HCT116 (cell line): Measurements from ENCODE around the gene TMEM232. TPM values are rescaled to one million over a fixed set of nuclear protein-coding genes. Genes with fewer than 3 reads are reported as not detected.

Experiments used
- ATAC-seq: fragments of 200-7000 bp; cut with Tn5 transposase; 2 replicates; pipeline ENCODE4 v1.9.1; 2020; ENCODE audit warnings: mild to moderate bottlenecking, moderate library complexity
- BruUV-seq: library from RNA; stranded (reverse); fragments of 400-500 nt; replicated peaks from 2 replicates; lab custom pipeline; 2021; lab: Mats Ljungman, UMichigan
- CTCF ChIA-PET: fragments of 300-600 bp; sonication (Branson Sonifier 250); formaldehyde crosslinking; loops from one replicate; lab custom pipeline; 2021; ENCODE audit warnings: antibody characterized with exemption; lab: Charles Lee
- POLR2A ChIA-PET: fragments of 300-600, 350-600 bp; sonication (Branson Sonifier 250); formaldehyde crosslinking; loops from one replicate; lab custom pipeline; 2021; ENCODE audit warnings: antibody characterized with exemption; lab: Charles Lee
- RAD21 ChIA-PET, 2 experiments: fragments of 300-600 bp; sonication (Branson Sonifier 250); formaldehyde crosslinking; loops; one replicate each; lab custom pipeline; 2023; ENCODE audit warnings: low total read pairs in 2 of 2; ENCODE audit not compliant: uncharacterized antibody in 2 of 2, unreplicated experiment in 2 of 2, low non-redundant PET in 1 of 2; lab: Charles Lee
- DNase-seq: peaks from one replicate; pipeline ENCODE4 v3.0.0-alpha.2; 2010; ENCODE audit warnings: low read depth, low spot score
- H2AFZ ChIP-seq: fragments of 200-600 bp; shearing (Covaris generic), sonication (generic); 2 replicates; pipeline ENCODE4 v1.6.1; 2017; ENCODE audit warnings: low read depth, mixed run types, mixed read lengths, antibody characterized with exemption, low read length; ENCODE audit not compliant: poor library complexity, severe bottlenecking
- H3K27ac ChIP-seq: 2 replicates; pipeline ENCODE4 v1.5.1; 2012; ENCODE audit warnings: low read depth, low read length
- H3K27me3 ChIP-seq: fragments of 200-600 bp; sonication (generic); 2 replicates; pipeline ENCODE4 v1.6.1; 2016; ENCODE audit warnings: mixed run types, low read length, mixed read lengths; ENCODE audit not compliant: insufficient read depth
- H3K36me3 ChIP-seq, 2 experiments: fragments of 200-500 bp in 1 of 2; fragments of 200-600 bp in 1 of 2; sonication (Bioruptor generic) in 1 of 2; sonication (generic) in 1 of 2; 2 replicates each; pipeline versions ENCODE4 v1.5.1 to v1.6.1; 2014 to 2016; ENCODE audit warnings: low read length in 2 of 2, inconsistent platforms in 1 of 2, mixed read lengths in 1 of 2, mixed run types in 1 of 2; ENCODE audit not compliant: insufficient read depth in 2 of 2, control insufficient read depth in 1 of 2
- H3K4me1 ChIP-seq, 2 experiments: fragments of 200-600 bp in 1 of 2; sonication (generic) in 1 of 2; 2 replicates each; pipeline versions ENCODE4 v1.5.1 to v1.6.1; 2012 to 2017; ENCODE audit warnings: low read length in 2 of 2, inconsistent platforms in 1 of 2, mild to moderate bottlenecking in 1 of 2, mixed read lengths in 1 of 2, mixed run types in 1 of 2, moderate library complexity in 1 of 2; ENCODE audit not compliant: insufficient read depth in 2 of 2, control insufficient read depth in 1 of 2
- H3K4me2 ChIP-seq: fragments of 200-600 bp; sonication (generic); 2 replicates; pipeline ENCODE4 v1.6.1; 2017; ENCODE audit warnings: mixed run types, low read length, mixed read lengths
- H3K4me3 ChIP-seq, 2 experiments: fragments of 200-600 bp in 1 of 2; sonication (generic) in 1 of 2; replicated peaks in 1 of 2; 2 replicates each; pipeline ENCODE4 v1.5.1; 2011 to 2016; ENCODE audit warnings: low read length in 2 of 2, control low read depth in 1 of 2, low read depth in 1 of 2, mild to moderate bottlenecking in 1 of 2, mixed read lengths in 1 of 2, mixed run types in 1 of 2
- H3K79me2 ChIP-seq: fragments of 200-600 bp; sonication (generic); 2 replicates; pipeline ENCODE4 v1.6.1; 2017; ENCODE audit warnings: mild to moderate bottlenecking, mixed run types, low read length, moderate library complexity, mixed read lengths; ENCODE audit not compliant: insufficient read depth
- H3K9ac ChIP-seq: fragments of 200-600 bp; sonication (generic); 2 replicates; pipeline ENCODE4 v1.6.1; 2016; ENCODE audit warnings: low read length, mixed read lengths
- H3K9me2 ChIP-seq: fragments of 200-600 bp; sonication (generic), shearing (Covaris generic); 2 replicates; pipeline ENCODE4 v1.6.1; 2017; ENCODE audit warnings: mixed run types, mild to moderate bottlenecking, moderate library complexity; ENCODE audit not compliant: insufficient read depth
- H3K9me3 ChIP-seq, 2 experiments: fragments of 200-500 bp in 1 of 2; fragments of 200-600 bp in 1 of 2; sonication (Bioruptor generic) in 1 of 2; sonication (generic) in 1 of 2; 2 replicates each; pipeline ENCODE4 v1.6.1; 2014 to 2017; ENCODE audit warnings: low read length in 2 of 2, mixed read lengths in 2 of 2, inconsistent platforms in 1 of 2, low read depth in 1 of 2, mild to moderate bottlenecking in 1 of 2, mixed run types in 1 of 2, moderate library complexity in 1 of 2; ENCODE audit not compliant: control insufficient read depth in 1 of 2, insufficient read depth in 1 of 2
- H4K20me1 ChIP-seq: fragments of 200-600 bp; sonication (generic), shearing (Covaris generic); 2 replicates; pipeline ENCODE4 v1.6.1; 2017; ENCODE audit warnings: mixed run types, mild to moderate bottlenecking, moderate library complexity; ENCODE audit not compliant: insufficient read depth
- CBX3 ChIP-seq: IDR thresholded peaks from 2 replicates; pipeline ENCODE4 v1.6.1; 2012; ENCODE audit warnings: low read depth
- EZH2 ChIP-seq: fragments of 200-600 bp; sonication (generic); IDR thresholded peaks from 2 replicates; pipeline ENCODE4 v1.6.1; 2017; ENCODE audit warnings: antibody characterized with exemption, mixed run types
- EZH2phosphoT487 ChIP-seq: fragments of 200-600 bp; IDR thresholded peaks from 2 replicates; pipeline ENCODE4 v1.6.1; 2018; ENCODE audit warnings: antibody characterized with exemption, borderline replicate concordance
- POLR2A ChIP-seq: IDR thresholded peaks from 2 replicates; pipeline ENCODE4 v1.7.0; 2011; ENCODE audit warnings: borderline replicate concordance; ENCODE audit not compliant: insufficient read depth, insufficient read length; ENCODE audit errors: extremely low read depth
- ZFX ChIP-seq: fragments of 450-650 bp; IDR thresholded peaks from 2 replicates; pipeline ENCODE4 v1.6.1; 2017
- ZNF274 ChIP-seq: fragments of 200-500 bp; sonication (Bioruptor generic); IDR thresholded peaks from 2 replicates; pipeline ENCODE4 v1.6.1; 2014; ENCODE audit warnings: mild to moderate bottlenecking, low read depth, low read length, inconsistent platforms
- intact Hi-C: fragments of 100-400 bp; cut with micrococcal nuclease; formaldehyde crosslinking; loops from 2 replicates; pipeline ENCODE4 v1.10.0; 2022
- total RNA-seq: library from RNA; stranded (reverse); gene quantifications from one replicate; pipeline ENCODE4 v1.2.1, GENCODE V29; 2021; ENCODE audit not compliant: unreplicated experiment
- TF ChIP-seq, protein P1 (sequence below): IDR thresholded peaks from 2 replicates; pipeline ENCODE4 v1.6.1; 2012

The TMEM232 gene
- total RNA-seq, 1 experiment from 2014 or later, result 1.2 TPM

DNA sequence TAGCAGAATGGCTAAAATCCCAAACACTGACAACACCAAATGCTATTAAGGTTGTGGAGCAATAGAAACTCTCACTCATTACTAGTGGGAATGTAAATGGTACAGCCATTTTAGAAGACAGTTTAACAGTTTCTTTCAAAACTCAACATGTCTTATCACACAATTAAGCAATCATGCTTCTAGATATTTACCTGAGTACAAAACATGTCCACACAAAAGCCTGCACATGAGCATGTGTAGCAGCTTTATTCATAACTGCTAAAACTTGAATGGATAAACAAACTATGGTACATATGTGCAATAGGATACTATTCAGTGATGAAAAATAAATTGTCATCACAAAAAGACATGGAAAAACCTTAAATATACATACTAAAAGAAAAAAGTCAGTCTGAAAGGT is 43.8 kb upstream of the TMEM232 start:
- Histone ChIP-seq H3K4me2 (no peak overlapping the region), H3K79me2 (no peaks in the 10 kb centered on the region), H4K20me1 (no peaks in the 10 kb centered on the region; the same call in 1 of the 2 replicates), H3K36me3 (no peaks in the 10 kb centered on the region), H3K9me2 (0 out of 2 replicates have a peak, but pooled peaks cover 4% of the 10 kb centered on the region), H3K4me3 (no peak overlapping the region), H3K27me3 (no peaks in the 10 kb centered on the region), H3K9ac (no peak overlapping the region), H3K9me3 (no peaks in the 10 kb centered on the region), H3K4me1 (no peaks in the 10 kb centered on the region), H2AFZ (no peak overlapping the region), H3K27ac (no peak overlapping the region)
- no peak for TF ChIP-seq ZFX
- DNase-seq (no peak), ATAC-seq (no peak)
- RAD21 ChIA-PET, result no interaction called here
- POLR2A ChIA-PET, result no interaction called here
- no TSS peak for BruUV-seq
- intact Hi-C loops, result no loop called here
- CTCF ChIA-PET, result no interaction called here

DNA sequence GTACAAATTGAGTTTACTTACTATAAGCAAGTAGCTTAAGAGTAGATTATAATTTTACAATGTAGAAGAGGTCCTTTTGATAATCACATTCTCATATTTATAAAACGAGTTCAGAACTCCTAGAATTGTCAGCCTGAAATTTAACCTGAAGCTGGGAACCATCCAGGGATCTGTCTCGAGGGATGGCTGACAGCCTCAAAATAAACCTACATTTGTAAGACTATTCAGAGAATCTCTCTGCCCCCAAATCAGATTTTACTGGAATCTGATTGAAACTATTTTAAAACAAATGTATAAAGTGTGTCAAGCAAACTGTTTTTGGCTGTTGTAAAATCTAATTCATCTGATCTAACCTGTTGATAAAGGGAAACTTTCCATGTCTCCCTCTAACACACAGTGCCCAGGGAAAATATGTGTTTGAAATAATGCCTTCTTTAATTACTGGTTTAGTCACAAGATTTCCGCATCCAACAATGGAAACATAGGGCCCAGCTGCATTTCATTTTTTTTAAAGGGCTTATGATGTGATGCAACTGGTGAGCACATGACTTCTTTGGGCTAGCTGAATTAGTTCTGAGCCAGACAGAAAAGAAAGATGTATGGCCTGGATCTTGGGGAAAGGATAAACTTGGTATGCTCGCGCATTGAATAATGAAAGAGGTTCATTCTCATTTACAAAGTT is 42.7 kb upstream of the TMEM232 start:
- ATAC-seq, result no peak
- ChIA-PET POLR2A (no interaction called here), CTCF (no interaction called here), RAD21 (no interaction called here)
- Histone ChIP-seq H3K36me3 (no peaks in the 10 kb centered on the region), H3K9me3 (no peaks in the 10 kb centered on the region), H3K27ac (no peak overlapping the region), H3K9me2 (0 out of 2 replicates have a peak, but pooled peaks cover 4% of the 10 kb centered on the region), H3K4me3 (no peak overlapping the region), H3K9ac (no peak overlapping the region), H3K4me1 (no peaks in the 10 kb centered on the region), H4K20me1 (no peaks in the 10 kb centered on the region; the same call in 1 of the 2 replicates), H3K27me3 (no peaks in the 10 kb centered on the region), H2AFZ (no peak overlapping the region), H3K79me2 (no peaks in the 10 kb centered on the region), H3K4me2 (no peak overlapping the region)
- BruUV-seq, result no TSS peak
- TF ChIP-seq POLR2A (no peak), ZFX (no peak), CBX3 (no peak), ZNF274 (no peak), EZH2 (no peak), EZH2phosphoT487 (no peak)
- TF ChIP-seq, protein P1, sequence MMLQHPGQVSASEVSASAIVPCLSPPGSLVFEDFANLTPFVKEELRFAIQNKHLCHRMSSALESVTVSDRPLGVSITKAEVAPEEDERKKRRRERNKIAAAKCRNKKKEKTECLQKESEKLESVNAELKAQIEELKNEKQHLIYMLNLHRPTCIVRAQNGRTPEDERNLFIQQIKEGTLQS, result no peak
- intact Hi-C loops, result no loop called here
- DNase-seq, result no peak
